HG03342 (cell line): ENCODE data around the gene ACTR1B.
"Not testable (repeated sequence)": the region's sequence is repeated elsewhere in the genome, so short reads cannot be mapped to it uniquely, and the experiment has no call there.

Experiments used
- ATAC-seq: cut with Tn5 transposase; IDR thresholded peaks from one replicate; pipeline ENCODE4 v1.9.1; 2021; ENCODE audit warnings: mild to moderate bottlenecking, moderate library complexity; ENCODE audit not compliant: unreplicated experiment

ACTR1B gene

GRCh38 chr2:97663962-97664635, at the start of gene ACTR1B:
Gene ACTR1B, minus strand, starts transcription at chr2:97664044. Its CDS starts 154 bp downstream, at chr2:97663890.
- ATAC-seq, result peak; percentile 79

GRCh38 chr2:97712693-97713295, 49.0 kb upstream of the ACTR1B start:
- ATAC-seq, result no peak

GRCh38 chr2:97712175-97712574, 48.3 kb upstream of the ACTR1B start:
- ATAC-seq, result not testable (repeated sequence)

GRCh38 chr2:97711394-97711711, 47.5 kb upstream of the ACTR1B start:
- ATAC-seq, result no peak

DNA sequence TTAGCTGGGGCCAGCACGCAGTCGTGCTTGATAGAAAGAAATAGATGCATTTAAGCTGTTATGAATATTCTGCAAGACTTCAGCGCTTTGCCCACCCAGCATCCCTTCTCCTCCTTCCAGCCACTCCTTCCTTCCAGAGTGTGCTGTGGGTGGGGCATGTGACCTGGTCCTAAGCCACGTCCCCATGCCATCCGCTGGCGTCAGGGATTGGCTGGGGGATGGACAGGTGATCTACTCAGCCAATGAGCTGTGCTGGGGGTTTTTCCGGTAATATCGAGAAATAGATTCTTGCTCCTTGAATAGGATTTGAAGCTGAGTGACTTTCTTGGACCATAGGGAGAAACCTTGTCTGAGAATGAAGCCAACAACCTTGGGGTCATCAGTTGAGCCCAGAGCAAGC, 44.8 kb upstream of the ACTR1B start:
- no peak for ATAC-seq

- ATAC-seq, result no peak
Measured at GRCh38 chr2:97708048-97708380, 44.2 kb upstream of the ACTR1B start.

DNA sequence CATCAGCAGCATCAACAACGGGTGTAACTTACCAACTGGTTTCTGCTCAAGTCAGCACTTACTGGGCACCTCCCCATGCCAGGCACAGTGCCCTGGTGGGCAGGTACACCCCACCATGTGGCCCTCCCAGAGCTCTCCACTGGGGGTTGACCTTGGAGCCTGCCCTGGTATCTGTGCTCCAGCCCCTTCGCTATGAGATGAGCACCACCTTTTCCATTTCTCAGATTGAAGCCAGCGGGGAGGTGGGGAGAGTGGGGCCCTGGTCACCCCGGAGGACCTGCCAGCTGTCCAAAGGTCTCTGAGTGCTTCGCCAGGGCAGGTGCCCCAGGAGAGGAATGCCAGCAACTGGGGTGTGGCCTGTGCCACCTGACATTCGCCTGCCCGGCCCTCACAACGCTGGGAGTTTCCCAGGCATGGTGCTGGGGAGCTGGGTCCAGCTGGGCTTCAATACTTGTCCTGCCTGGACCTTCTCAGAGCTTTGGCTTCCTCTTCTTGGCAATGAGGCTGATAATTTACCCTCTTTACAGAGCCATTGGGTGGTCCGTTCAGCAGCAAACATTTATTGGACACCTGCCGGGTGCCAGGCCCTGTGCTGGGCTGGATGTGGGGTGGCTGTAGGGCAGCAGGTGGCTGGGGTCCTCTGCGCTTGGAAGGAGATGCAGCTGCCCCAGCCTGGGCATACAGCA, 43.7 kb upstream of the ACTR1B start:
- no peak for ATAC-seq

GRCh38 chr2:97706708-97707345, 43.0 kb upstream of the ACTR1B start:
- no peak for ATAC-seq

DNA sequence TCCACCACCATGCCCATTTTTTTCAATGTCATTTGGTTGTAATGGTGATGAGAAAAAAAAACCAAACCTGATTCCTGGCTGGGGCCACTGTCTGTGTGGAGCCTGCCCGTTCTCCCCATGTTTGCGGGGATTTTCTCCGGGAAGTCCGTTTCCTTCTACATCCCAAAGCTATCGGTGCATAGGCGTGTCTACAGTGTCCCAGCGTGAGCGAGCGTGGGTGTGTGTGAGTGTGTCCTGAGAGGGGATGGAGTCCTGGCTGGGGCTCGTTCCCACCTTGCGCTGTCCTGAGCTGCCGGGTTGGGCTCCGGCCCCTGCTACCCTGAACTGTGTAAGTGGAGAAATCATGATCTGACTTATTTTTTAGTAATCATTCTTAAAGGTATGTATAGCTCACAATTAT, 42.3 kb upstream of the ACTR1B start:
- no peak for ATAC-seq

- ATAC-seq, result no peak
Measured at GRCh38 chr2:97704989-97705388, 41.1 kb upstream of the ACTR1B start.

GRCh38 chr2:97703741-97704140, 39.9 kb upstream of the ACTR1B start:
- no peak for ATAC-seq

DNA sequence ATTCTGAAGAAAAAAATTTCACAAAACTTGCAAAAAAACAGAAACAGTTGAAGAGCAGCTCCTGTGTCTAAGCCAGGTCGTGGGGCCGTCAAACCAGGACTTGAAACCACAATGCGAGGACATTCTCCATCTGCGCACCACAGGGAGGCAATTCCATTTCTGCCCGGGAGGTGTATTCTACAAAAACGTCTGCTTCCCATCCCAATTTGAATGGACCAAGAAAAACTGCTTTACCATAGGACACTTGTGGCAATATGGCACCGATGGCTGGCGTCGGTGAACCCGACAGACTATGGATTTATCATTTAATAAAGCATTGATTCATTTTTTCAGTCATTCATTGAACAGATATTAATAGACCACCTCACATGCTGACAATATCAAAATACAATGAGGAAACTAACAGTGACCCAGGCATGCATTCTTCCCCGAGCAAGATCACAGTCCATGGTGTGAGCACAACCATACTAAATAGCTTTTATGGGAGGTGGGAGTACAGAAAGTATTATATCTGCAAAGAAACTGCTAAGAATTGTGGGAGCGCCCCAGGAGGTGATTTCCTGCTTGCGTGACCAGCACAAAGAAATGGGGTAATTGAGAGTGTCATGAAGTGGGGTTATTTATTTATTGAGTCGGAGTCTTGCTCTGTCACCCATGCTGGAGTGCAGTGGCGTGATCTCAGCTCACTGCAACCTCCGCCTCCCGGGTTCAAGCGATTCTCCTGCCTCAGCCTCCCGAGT, 39.1 kb upstream of the ACTR1B start:
- ATAC-seq, result no peak

DNA sequence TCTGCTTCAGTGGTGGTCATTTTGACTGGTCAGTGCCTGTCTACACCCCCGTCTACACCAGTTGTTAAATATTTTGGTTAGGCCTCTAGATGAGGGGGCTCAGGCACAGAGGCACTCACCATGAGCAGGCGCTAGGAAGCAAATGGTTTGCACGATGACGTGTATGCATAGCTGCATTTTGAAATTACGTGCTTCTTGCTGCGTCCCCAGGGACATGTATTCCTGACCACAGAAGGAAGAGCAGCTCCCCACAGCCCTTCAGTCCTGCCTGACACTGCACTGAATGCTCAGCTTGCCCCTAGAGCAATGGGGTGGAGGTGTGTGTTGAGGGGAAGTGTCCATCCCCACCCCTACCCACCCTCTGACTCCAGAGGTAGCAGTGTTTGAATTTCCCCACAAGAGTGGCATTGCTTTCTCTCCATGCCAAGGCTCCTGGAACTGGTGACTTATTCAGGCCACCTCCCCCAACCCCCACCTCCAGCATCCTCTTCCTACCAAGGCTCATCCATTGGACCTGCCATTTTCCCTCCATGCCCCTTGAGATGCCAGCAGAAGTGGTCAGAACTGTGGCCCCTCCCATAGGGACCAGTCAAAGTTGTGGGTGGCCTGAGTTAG, 38.1 kb upstream of the ACTR1B start:
- no peak for ATAC-seq

GRCh38 chr2:97701186-97701585, 37.3 kb upstream of the ACTR1B start:
- ATAC-seq, result no peak

- ATAC-seq, result peak; percentile 54
Measured at GRCh38 chr2:97699765-97700444, 36.1 kb upstream of the ACTR1B start.

GRCh38 chr2:97698530-97698929, 34.7 kb upstream of the ACTR1B start:
- ATAC-seq, result no peak

DNA sequence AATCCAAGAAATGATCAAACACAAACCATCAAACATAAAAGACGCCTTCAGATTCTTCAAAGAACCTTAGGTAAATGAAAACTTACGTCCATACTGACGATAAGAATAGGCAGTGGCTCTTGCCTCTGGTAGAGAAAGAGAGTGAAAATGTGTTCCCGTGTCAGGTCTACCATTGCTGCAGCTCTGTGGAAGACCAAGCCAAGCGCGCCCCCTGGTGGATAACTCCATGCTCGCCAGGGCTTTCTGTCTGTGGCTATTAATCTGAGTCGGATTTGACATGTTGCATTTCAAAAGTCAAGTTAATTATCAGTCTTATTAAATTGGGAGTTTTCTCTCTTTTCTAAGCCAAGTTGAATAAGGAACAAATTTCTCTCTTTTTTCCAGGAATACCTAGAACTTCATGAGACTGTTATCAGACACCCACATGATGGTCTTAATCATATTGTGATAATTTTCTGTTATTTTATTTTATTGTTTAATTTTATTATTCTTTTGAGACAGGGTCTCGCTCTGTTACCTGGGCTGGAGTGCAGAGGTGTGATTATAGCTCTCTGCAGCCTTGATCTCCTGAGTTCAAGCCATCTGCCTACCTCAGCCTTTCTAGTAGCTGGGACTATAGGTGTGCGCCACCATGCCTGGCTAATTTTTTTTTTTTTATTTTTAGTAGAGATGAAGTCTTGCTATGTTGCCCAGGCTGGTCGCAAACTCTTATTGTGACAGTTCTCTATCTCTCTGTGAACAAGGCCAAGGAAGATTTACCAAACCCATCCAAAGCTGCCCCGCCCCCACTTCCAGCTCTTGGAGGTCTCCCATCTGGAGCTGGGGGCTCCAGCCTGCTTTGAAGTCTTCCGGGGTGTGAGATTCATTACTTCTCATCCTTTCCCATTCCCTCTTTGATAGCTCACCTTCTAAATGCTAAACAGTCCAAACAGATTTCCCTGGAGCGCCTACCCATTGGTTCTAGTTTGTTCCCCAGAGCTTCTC, 33.7 kb upstream of the ACTR1B start:
- peak; percentile 50 for ATAC-seq

DNA sequence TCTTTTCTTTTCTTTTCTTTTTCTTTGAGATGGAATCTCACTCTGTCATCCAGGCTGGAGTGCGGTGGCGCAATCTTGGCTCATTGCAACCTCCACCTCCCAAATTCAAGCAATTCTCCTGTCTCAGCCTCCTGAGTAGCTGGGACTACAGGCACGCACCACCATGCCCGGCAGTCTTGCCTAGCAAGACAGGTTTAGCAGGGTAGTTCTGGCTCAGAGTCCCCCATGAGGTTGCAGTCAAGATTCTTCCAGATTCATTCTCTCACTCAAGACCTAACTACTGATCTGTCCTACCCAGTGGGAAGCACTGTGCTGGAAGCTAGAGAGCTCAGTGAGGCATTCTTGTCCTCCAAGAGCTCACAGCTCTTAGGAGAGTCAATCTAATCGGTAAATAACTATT, 31.9 kb upstream of the ACTR1B start:
- no peak for ATAC-seq

GRCh38 chr2:97693476-97693875, 29.6 kb upstream of the ACTR1B start:
- no peak for ATAC-seq
